Islet precursor cell (in vitro differentiated cells): ENCODE data around the gene USPL1.
"Not testable (repeated sequence)": the region's sequence is repeated elsewhere in the genome, so short reads cannot be mapped to it uniquely, and the experiment has no call there.

Experiments
- DNase-seq: peaks from one replicate; pipeline ENCODE4 v3.0.0-alpha.2; 2018

The USPL1 gene

DNA sequence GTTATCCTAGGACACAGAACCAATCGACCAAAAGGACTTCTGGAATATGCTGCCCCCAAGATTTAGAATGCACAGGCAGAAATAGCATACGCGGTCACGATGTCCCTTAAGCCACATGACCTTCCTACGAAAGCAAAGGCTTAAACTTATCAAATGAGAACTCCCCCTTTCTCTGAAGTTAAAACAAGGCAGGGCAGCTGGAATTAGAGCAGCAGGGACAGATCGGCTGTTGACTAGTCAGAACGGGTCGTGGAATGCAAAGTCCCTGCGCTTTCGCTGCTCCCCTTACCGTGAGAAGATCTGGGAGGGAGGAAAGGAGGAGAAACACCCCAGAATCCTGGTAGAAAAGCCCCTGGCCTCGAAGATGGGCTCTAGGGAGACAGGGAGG, 799 bp upstream of the USPL1 start:
- DNase-seq = peak; percentile 84

DNA sequence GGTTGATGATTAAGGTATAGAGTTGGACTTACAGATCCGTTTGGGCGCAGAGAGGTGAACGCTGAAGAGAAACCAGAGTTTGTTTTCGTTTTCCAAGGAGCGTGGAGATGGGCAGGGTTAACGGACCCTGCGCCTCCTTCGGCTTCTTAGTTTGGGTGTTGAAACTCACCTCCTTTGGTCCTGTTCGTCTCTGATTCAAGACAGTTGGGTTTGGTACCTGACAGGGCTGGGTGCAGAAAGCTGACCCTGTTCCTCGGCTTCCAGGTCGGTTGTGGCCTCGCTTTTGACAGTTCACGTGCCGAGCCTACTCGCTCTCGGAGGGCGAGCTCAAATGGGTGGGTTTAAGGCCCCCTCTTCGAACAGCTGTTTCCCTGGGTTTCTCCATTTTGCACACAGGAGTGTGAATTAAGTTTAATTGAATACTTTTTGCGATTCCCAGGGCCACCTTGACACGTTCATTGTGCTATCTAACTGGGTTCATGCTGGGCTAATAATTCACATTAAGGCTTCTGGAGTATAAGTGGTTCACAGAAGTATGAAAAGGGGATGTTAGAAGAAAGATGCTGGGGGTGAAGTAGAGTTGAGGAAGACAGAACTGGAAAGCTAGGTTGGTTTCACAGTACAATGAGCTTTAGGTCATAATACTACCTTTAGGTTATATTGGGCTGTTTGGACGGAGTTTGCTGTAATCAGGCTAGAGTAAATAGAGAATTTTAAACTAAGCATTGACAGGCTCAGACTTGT, 638 bp downstream of the USPL1 start:
- no peak for DNase-seq

DNA sequence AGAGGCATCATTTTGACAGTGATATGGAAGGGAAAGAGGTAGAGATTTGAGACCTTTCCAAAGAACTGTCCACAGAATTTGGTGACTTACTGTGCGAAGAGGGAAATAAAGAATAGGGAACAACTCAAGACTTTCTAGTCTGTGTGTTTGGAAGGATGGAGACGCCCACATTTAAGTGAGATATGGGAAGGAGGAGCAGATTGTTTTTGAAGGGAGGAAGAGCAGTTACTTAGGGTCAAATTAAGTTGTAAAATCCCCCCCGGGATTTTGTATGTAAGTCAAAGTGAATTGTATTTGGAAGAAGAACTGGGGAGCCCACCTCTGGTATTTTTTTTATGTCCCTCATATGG, 1.2 kb downstream of the USPL1 start:
- no peak for DNase-seq

DNA sequence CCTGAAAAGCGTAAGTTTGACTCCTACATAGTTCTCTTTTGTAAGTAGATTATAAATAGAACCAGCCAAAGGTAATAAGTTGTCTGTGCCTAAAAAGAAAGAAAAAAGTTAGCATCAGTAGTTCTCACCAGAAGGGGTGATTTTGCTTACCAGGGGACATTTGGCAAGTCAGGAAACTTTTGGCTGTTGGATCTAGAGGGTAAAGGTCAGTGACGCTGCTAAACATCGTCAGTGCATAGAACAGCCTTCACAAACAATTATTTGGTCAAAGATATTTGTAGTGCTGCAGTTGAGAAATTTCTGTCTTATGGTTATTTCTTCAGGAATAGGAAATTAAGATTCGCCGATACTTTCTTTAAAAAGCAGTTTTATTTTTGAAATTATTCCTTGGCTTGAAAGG, 2.0 kb downstream of the USPL1 start:
- no peak for DNase-seq

DNA sequence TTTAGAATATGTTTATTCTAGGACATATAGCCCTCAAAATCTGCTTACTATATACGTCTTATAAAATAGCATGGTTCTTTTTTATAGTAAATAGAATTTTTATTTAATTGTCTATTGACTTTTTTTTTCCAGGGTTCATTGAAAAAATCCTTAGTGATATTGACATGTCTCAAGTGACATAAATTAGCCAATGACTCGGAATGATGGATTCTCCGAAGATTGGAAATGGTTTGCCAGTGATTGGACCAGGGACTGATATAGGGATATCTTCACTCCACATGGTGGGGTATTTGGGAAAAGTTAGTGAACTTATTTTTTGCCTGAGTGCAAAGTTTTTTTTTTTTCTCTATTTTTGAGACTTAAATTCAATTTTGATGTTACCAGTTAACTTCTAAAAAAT, 3.2 kb downstream of the USPL1 start:
- DNase-seq = no peak

DNA sequence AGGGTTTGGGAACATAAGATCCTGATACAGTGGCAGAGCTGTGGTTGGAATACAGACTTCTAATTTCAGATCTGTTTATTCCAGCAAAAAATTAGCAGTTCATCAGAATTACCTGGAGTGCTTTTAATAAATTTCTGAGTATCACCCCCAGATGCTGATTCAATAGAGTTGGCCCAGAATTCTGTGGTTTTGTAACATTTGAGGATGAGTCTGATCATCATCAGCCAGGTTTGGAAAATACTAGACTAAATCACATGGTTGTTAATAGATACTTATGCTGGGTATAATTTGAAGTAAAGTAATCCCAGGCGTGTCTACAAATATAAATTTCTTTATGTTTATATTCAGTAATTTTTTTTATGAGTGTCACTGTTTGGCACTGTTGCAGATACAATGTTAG, 4.8 kb downstream of the USPL1 start:
- DNase-seq = no peak

DNA sequence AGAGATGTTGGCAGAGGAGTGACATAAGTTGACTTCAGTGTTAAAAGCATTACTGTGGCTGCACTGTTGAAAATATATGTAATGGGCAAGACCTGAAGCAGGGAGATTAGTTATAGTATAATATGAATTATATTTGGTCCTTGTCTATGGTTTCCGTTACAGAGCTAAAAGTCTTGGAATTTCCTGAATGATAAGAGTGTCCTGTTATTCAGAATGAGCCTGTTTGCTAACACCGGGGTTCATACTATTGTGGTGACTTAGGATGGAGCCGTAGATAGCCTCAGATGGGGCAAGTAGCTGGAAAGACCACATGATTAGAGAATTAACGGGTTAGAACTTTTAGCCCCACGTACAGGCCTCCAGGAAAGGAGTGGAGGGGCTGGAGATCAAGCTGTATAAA, 5.7 kb downstream of the USPL1 start:
- DNase-seq = no peak

DNA sequence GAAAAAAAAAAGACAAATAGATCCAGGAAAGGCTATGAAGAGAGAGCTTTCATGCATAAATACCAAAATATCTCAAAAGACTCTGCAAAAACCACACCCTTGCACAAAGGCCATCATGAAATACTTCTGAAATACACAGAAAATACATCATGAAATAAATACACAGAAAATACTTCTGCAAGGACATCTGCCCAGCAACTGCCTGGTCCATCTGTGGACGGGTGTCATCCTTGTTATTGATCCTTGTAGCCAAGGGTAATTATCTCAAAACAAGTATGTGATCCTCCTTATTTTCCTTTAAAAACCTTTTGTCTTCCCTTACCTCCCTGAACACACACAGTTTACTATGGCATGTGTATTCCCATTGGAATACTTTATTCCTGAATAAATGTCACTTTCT, 6.9 kb downstream of the USPL1 start:
- DNase-seq = no peak

DNA sequence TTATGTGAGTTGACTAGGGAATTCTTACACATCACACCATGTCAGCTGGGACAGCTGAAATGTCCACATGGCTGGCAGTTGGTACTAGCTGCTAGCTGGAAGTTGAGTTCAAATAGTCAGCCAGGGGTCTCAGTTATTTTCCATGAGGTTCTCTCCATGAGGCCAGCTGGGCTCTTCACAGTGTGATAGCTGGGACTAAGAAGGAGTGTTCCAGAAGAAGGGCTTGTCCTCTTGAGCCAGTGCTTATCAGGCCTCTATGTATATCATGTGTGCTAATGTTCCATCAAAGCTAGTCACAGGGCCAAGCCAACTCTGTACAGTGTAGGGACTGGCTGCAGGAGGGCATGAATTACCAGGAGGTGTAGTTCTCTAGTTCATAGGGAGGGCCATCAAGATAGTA, 11.8 kb downstream of the USPL1 start:
- DNase-seq = no peak

DNA sequence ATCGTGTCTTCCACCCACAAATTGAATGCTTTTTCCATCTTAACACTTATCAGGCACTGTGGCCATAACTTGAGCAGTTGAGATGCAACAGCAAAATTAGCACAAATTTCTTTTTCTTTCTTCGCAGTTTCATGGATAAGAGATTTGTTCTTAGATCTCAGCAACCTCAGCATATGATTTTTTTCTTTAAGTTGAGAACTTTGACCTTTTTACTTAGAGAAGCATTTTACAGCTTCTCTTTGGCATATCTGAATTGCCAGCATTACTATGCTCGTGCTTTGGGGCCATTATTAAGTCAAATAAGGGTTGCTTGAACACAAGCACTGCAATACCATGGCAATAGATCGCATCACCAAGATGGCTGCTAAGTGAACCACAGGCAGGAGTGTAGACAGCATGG, 16.1 kb downstream of the USPL1 start:
- DNase-seq = no peak

DNA sequence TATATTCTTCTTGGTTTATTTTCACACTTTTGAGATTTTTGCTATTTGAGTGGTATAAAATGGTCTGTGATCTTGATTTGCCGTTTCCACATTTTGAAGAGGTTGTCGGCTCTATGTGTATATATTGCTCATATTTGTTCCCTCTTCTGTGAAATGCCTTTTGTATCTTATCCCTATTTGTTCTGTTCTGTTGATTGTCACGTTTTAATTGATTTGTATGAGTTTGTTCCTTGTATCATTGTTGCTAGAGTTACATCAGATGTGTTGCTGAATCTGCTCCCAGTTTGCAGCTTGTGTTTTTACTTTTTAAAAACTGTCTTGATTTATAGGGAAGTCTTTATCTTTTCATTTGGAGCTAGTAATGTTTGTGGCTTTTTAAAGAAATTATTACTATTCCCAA, 17.1 kb downstream of the USPL1 start:
- DNase-seq = no peak

DNA sequence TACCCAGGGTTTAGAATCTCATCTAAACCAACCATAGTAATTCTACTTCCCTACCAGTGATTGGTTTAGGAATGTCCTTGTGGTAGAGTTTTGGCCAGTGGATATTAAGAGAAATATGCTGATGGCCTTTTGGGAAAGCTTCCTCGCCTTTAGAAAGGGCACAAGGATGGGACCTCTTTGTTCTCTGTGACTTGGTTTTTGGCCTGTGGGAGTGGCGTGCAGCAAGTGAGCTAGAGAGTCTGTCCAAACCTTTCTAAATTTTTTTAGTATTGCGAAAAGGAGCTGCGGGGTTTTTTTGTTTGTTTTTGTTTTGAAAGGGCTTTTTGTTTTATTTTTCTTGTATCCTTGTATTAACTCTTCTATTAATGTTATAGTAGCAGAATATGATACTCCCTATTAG, 20.6 kb downstream of the USPL1 start:
- no peak for DNase-seq

DNA sequence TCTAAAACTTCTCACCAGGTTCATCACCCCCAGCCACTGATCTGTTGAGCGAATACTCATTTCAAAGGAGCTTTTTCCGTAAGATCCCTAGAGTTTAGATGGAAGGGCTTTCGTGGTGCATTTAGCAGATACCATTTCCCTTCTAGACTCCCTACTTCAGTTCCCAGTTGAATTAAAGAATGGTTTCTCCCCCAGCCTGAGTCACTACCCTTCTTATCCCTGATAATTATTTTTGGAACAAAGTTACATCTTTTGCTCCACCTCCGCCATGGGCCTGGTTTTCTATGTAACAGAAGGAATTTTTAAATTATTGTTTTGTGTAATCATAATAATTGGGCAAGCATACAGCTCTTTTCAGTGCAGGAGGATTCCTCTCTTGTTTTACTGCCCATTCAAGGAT, 22.0 kb downstream of the USPL1 start:
- no peak for DNase-seq

DNA sequence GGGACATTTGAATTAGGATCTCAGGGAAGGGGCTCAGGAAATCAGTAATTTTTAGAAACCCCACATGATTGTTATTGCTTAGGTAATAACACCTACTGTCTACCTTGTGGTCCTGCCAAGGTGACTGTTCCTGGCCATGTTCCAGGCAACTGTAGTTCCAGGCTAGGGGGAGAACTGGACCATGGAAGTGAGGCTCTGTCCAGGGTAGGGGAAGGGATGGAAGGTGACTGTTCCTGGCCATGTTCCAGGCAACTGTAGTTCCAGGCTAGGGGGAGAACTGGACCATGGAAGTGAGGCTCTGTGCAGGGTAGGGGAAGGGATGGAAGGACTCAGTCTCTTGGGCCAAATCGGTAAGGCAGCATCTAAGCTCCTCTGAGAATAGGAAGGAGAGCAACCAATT, 23.5 kb downstream of the USPL1 start:
- not testable (repeated sequence) for DNase-seq

DNA sequence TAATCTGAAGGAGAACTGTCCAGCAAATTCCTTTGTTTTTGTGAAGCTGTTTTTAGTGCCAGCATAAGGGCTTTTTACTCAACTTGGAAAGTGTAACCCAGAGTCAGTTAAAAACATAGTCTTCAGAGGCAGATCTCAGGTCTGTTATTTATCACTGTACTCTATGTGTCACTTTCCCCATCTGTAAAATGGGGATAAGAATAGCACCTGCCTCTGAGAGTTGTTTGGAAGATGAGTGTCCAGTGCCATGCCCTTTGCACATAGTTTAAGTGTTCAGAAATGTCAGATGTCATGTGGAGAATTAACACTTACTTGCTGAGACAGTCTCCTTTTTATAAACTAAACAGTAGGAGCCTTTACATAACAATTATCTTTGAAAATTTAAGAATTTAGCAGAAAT, 27.9 kb downstream of the USPL1 start:
- DNase-seq = no peak

DNA sequence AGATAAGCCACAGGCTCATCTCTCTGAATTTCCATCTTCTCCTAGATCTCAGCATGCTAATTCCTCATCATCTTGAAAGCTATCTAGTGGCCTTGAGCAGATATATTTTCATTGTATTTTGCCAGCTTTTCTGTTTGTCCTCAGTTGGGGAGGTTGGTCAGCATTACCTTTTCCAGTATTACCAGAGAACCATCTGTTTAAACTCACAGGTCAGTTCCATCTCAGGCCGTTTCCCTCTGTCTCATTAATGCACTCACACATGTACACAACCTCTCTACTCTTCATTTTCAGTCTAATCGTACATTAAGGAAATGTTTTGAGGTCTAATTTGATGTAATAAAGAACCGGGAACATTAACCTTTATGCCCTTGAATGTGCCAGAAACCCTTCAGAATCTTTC, 29.7 kb downstream of the USPL1 start:
- no peak for DNase-seq

DNA sequence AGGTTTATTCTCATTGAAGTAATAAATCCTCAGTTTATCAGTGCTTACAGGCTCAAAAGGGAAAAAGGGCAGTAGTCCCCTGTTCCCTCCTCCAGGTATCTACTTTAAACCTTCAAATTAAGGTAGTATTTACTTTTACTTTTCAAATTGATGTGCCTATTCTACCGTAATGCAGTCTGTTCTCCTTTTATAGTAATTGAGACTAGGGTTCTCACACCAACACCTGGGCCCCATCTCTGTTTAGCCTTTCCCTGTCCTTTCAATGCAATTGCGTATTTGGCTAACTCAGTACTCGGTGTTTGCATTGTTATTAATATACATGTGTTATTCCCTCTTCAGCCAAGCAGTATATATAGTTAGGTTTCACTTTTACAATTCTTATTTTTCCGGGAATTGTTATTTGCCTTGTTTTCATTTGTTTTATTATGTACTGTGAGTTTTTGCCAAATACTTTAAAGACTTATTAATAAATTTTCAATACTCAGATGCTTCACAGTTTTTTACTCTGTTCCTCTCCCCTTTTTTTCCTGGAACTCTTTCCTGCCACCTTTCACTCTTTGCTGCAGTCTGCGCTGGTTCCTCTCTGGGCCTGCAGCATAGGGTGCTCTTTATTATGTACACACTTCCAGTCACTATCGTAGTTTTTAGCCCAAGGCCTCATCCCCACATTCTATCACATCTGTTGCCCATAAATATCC, 30.3 kb downstream of the USPL1 start:
- DNase-seq = no peak

DNA sequence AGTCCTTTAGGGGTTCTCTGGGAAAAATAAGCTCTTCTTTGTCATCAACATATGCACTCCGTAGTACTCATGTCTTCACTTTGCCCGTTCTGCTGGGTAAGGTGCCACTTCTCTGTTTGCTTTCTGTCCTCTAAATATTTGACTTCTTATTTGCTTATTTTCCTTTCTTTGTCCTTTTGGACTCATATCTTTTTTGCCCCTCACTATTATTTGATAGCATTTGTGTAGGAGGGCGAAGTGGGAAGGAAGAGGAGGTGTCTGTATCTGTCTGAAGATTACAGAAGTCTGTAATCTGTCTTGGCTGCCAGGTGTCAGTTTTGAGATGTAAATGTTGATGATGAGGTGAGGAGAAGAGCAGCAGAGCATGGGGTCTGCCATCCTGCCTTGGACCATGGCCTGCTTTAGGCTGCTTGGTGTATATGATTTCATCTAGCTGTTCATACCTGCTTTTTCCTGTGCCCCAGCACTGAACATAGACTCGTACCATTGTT, 30.8 kb downstream of the USPL1 start:
- no peak for DNase-seq

DNA sequence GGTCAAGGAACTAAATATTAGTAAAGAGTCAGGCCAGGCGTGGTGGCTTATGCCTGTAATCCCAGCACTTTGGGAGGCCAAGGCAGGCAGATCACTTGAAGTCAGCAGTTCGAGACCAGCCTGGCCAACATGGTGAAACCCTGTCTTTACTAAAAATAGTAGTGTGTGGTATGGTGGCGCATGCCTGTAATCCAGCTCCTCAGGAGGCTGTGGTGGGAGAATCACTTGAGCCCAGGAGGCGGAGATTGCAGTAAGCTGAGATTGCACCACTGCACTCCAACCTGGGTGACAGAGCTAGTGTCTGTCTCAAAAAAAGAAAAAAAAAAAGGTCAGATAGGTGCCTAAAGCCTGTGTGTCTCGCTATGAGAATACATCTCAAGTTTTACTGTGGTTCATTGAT, 33.9 kb downstream of the USPL1 start:
- not testable (repeated sequence) for DNase-seq

DNA sequence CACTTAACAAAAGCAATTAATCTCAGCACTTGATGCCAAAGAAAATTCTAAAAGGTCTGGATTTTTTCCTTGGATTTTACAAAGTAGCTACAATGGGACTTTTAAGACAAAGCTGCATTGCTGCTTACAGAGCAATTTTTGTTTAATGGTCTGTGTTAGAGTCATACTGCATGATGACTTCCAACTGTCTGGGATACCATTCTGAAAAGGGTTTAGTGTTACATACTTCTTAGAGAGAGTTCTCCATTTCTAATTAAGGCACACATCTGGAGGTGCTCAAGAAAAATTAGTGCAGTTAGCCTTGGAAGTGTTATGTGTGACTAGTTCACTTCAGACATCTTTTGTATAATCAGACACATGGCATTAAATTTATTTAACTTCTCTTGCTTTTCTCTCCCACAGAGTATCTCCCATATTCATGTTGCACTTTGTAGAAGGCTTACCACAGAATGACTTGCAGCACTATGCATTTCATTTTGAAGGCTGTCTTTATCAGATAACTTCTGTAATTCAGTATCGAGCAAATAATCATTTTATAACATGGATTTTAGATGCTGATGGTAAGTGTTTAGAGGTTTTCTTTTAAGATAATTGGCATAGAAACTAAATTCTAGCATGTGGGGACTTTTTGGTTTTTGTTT, 35.1 kb downstream of the USPL1 start:
- no peak for DNase-seq

DNA sequence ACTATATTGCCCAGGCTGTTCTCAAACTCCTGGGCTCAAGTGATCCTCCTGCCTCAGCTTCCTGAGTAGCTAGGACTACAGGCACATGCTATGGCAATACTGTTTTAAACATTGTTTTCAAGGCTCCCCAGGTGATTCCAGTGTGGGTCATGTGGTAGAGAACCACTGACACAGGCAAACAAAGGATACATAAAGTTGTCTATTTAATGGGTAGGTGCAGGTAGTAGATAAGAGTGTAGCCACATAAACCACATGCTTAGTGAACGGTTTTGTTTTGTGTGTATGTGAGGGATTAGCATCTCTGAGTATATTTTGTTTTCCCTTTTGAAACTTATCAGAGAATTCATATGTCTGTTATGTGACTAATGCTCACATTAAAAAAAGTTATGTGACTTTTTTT, 36.7 kb downstream of the USPL1 start:
- no peak for DNase-seq

DNA sequence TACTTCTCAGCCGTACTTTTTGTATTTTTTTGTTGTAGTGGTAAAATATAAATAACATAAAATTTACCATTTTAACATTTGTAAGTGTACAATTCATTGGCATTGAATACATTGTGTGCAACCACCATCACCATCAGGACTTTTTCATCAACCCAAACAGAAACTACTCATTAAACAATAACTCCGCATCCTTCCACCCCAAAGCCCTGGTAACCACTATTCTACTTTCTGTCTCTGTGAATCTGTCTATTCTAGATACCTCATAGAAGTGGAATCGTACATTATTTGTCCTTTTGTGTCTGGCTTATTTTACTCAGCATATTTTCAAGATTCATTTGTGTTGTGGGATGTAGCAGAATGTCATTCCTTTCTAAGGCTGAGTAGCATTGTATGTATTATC, 38.5 kb downstream of the USPL1 start:
- DNase-seq = no peak

DNA sequence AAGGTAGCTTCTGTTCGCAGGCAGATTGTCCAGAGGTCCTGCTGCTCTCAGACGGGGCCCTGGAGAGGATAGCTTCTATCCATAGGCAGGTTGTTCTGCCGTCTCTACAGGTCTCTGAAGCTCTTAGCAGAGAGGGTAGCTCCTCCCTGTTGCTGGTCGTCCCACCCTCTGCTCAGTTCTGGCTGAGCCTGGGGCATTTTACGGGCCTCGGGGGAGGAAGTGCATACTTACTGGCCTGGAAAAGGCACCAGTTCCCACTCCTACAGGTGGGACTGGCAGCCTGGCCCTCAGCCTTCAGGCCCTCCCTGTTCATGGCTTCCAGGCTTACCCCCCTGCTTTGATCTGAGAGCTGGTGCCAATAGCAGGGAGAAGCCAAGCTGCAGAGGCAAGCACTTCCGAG, 42.3 kb downstream of the USPL1 start:
- peak; percentile 94 for DNase-seq

DNA sequence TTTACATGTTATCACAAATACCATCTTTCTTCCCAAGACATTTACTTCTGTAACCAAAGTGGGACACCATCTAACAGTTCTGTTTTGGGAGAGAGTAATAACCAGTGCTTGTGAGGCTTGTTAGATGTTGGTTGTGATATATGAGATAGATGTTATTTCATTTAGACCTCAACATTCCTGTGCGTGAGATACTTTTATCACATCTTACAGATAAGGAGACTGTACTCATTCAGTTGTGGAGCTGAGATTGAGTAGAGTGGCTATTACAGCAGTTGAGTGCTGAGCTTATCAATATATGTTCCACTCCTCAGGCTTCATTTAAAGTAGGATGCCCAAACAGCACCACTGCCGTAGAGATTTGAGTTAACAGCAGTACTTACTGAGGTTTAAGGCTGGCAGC, 43.1 kb downstream of the USPL1 start:
- no peak for DNase-seq
